IPS-NIHi11 (cell line): Measurements from ENCODE around the gene CALML5.

ENCODE experiments used
- DNase-seq: peaks from one replicate; pipeline ENCODE4 v3.0.0; 2012; ENCODE audit warnings: mixed read lengths, low spot score

CALML5 gene

GRCh38 chr10:5533098-5533731 is 33.8 kb upstream of the CALML5 start:
- peak; percentile 54 for DNase-seq

GRCh38 chr10:5532618-5533097 is 33.3 kb upstream of the CALML5 start:
- no peak for DNase-seq

- DNase-seq, result no peak
Measured at GRCh38 chr10:5532307-5532605, 32.9 kb upstream of the CALML5 start.

- DNase-seq, result no peak
Measured at GRCh38 chr10:5531558-5532306, 32.4 kb upstream of the CALML5 start.

GRCh38 chr10:5530846-5531557 is 31.6 kb upstream of the CALML5 start:
- DNase-seq, result no peak

- DNase-seq, result no peak
Measured at GRCh38 chr10:5530412-5530806, 31.0 kb upstream of the CALML5 start.

- DNase-seq, result no peak
Measured at GRCh38 chr10:5529702-5530411, 30.5 kb upstream of the CALML5 start.

- DNase-seq, result no peak
Measured at GRCh38 chr10:5528989-5529701, 29.8 kb upstream of the CALML5 start.

- no peak for DNase-seq
Measured at GRCh38 chr10:5527332-5528200, 28.2 kb upstream of the CALML5 start.

GRCh38 chr10:5526691-5527331 is 27.4 kb upstream of the CALML5 start:
- DNase-seq, result no peak

GRCh38 chr10:5525561-5526341 is 26.4 kb upstream of the CALML5 start:
- no peak for DNase-seq

- DNase-seq, result no peak
Measured at GRCh38 chr10:5524641-5525560, 25.5 kb upstream of the CALML5 start, which contains the start of gene CALML3. Gene CALML3 (plus strand): TSS chr10:5524961. CDS start chr10:5525086, 125 bp downstream.

- no peak for DNase-seq
Measured at GRCh38 chr10:5523796-5524574, 24.6 kb upstream of the CALML5 start.

- DNase-seq, result no peak
Measured at GRCh38 chr10:5522913-5523560, 23.7 kb upstream of the CALML5 start.

GRCh38 chr10:5519054-5519453 is 19.7 kb upstream of the CALML5 start:
- DNase-seq, result no peak

- no peak for DNase-seq
Measured at GRCh38 chr10:5518143-5518542, 18.8 kb upstream of the CALML5 start.

- DNase-seq, result no peak
Measured at GRCh38 chr10:5517546-5517945, 18.2 kb upstream of the CALML5 start.
